Sigmoid colon (tissue), 7 donors: Measurements from ENCODE around the gene FCRL6. TPM values are rescaled to one million over a fixed set of nuclear protein-coding genes. Genes with fewer than 3 reads are reported as not detected.

Experiments
- DNase-seq: peaks from one replicate; pipeline ENCODE4 v3.0.0-alpha.2; 2019
- H3K27ac ChIP-seq, 4 donors: fragments of 200-600 bp; sonication (generic); one replicate each; pipeline ENCODE4 v1.5.1; 2016 to 2019; ENCODE audit warnings: mild to moderate bottlenecking in 1 of 4
- H3K27me3 ChIP-seq, 3 donors: fragments of 200-600 bp; sonication (generic); one replicate each; pipeline ENCODE4 v1.5.1; 2019; ENCODE audit warnings: mild to moderate bottlenecking in 1 of 3
- H3K36me3 ChIP-seq, 4 donors: fragments of 200-600 bp; sonication (generic); one replicate each; pipeline ENCODE4 v1.5.1; 2016 to 2019
- H3K4me1 ChIP-seq, 4 donors: fragments of 200-600 bp; sonication (generic); one replicate each; pipeline ENCODE4 v1.5.1; 2017 to 2019
- H3K4me3 ChIP-seq, 4 donors: fragments of 200-600 bp; sonication (generic); one replicate each; pipeline ENCODE4 v1.5.1; 2017 to 2019; ENCODE audit warnings: mild to moderate bottlenecking in 2 of 4, moderate library complexity in 1 of 4
- H3K9me3 ChIP-seq, 4 donors: fragments of 200-600 bp in 3 of 4; sonication (generic) in 3 of 4; one replicate each; pipeline versions ENCODE4 v1.5.1 to v1.6.1; 2013 to 2019
- CTCF ChIP-seq, 4 experiments: fragments of 450-650 bp in 3 of 4; fragments of 200-600 bp in 1 of 4; IDR thresholded peaks; one replicate each; pipeline ENCODE4 v1.5.1; 2016 to 2019; ENCODE audit warnings: antibody characterized with exemption in 4 of 4, mild to moderate bottlenecking in 3 of 4, moderate library complexity in 2 of 4
- EP300 ChIP-seq, 4 donors: sonication (generic); formaldehyde crosslinking; IDR thresholded peaks; one replicate each; pipeline ENCODE4 v1.6.1; 2017; ENCODE audit warnings: antibody characterized with exemption in 4 of 4
- POLR2A ChIP-seq, 2 donors: fragments of 450-650 bp; IDR thresholded peaks; one replicate each; pipeline ENCODE4 v1.6.1; 2016; ENCODE audit warnings: antibody characterized with exemption in 2 of 2, mild to moderate bottlenecking in 2 of 2, moderate library complexity in 2 of 2
- POLR2AphosphoS5 ChIP-seq, 4 donors: sonication (generic); formaldehyde crosslinking; IDR thresholded peaks; one replicate each; pipeline ENCODE4 v1.6.1; 2017; ENCODE audit warnings: antibody characterized with exemption in 4 of 4
- whole genome bisulfite sequencing, 2 donors: extraction: QIAGEN DNeasy Blood & Tissue Kit; methylation state at CpG; one replicate each; pipeline ENCODE4 v1.1.7; 2013; 5-methylcytosine and 5-hydroxymethylcytosine counted together
- intact Hi-C: fragments of 100-400 bp; cut with DNase I; formaldehyde crosslinking; loops from one replicate; pipeline ENCODE4 v1.15.1; 2023
- polyA plus RNA-seq, 3 donors: library from polyadenylated mRNA; stranded (reverse); fragments of 200-250 nt; gene quantifications; one replicate each; pipeline ENCODE4 v1.2.3, GENCODE V29; 2013
- total RNA-seq, 4 donors: library from RNA; depleted of rRNA; stranded (reverse); fragments of >200 nt; gene quantifications; one replicate each; pipeline ENCODE4 v1.1.0, GENCODE V29; 2016
- donor health status: healthy with polysubstance abuse.
- donor health status: Bipolar disorder and iron deficiency.
- donor health status: healthy.

Gene FCRL6
- total and polyA plus RNA-seq, 7 donors: 0.38 TPM; not detected in 6

- Histone ChIP-seq H3K4me3 (no peak overlapping the region), H3K27ac (peak overlapping the region in 1 of 4 donors; percentile 28), H3K4me1 (peaks cover 0 to 12% (median 6%) of the 10 kb centered on the region in 4 donors), H3K9me3 (no peaks in the 10 kb centered on the region), H3K27me3 (no peaks in the 10 kb centered on the region), H3K36me3 (no peaks in the 10 kb centered on the region)
- intact Hi-C loops: no loop called here
- DNase-seq: no peak
- WGBS, 2 donors: 92 to 95% methylated on average over 4 of the region's 4 CpGs
- TF ChIP-seq POLR2AphosphoS5 (IDR thresholded peaks at IDR 0.05) (no peak), POLR2A (IDR thresholded peaks at IDR 0.05) (no peak), CTCF (IDR thresholded peaks at IDR 0.05) (no peak), EP300 (IDR thresholded peaks at IDR 0.05) (no peak)
Measured at GRCh38 chr1:159778266-159778665, 23.9 kb upstream of the FCRL6 start.

- intact Hi-C loops: no loop called here
- Histone ChIP-seq H3K4me1 (peaks cover 0 to 12% (median 6%) of the 10 kb centered on the region in 4 donors), H3K27me3 (no peaks in the 10 kb centered on the region), H3K27ac (peak overlapping the region in 2 of 4 donors; percentile 28 to 59), H3K36me3 (no peaks in the 10 kb centered on the region), H3K9me3 (no peaks in the 10 kb centered on the region), H3K4me3 (no peak overlapping the region)
- WGBS, 2 donors: 77 to 88% methylated on average over 2 of the region's 2 CpGs
- DNase-seq: no peak
- TF ChIP-seq POLR2A (IDR thresholded peaks at IDR 0.05) (no peak), EP300 (IDR thresholded peaks at IDR 0.05) (no peak), CTCF (IDR thresholded peaks at IDR 0.05) (no peak), POLR2AphosphoS5 (IDR thresholded peaks at IDR 0.05) (peak in 1 of 4 donors; percentile 27)
Measured at GRCh38 chr1:159779403-159779851, 22.7 kb upstream of the FCRL6 start.

GRCh38 chr1:159780583-159781582 lies 21.3 kb upstream of the FCRL6 start, which contains the start of gene DUSP23:
Gene DUSP23 (plus strand): TSS chr1:159780962. CDS start chr1:159781101, 139 bp downstream.
- Histone ChIP-seq H3K27me3 (no peaks in the 10 kb centered on the region), H3K4me3 (peak within 1 kb of the TSS; percentile 65 to 80 (median 72)), H3K36me3 (no peaks in the 10 kb centered on the region), H3K27ac (peak within 1 kb of the TSS; percentile 77 to 87 (median 82)), H3K9me3 (no peaks in the 10 kb centered on the region), H3K4me1 (peaks cover 0 to 12% (median 6%) of the 10 kb centered on the region in 4 donors)
- TF ChIP-seq EP300 (IDR thresholded peaks at IDR 0.05): peak in 2 of 4 donors; percentile 16 to 42
- peak; percentile 76 to 94 (median 86) for TF ChIP-seq POLR2AphosphoS5 (IDR thresholded peaks at IDR 0.05)
- peak; percentile 57 for TF ChIP-seq POLR2A (IDR thresholded peaks at IDR 0.05)
- peak; percentile 92 to 98 (median 94) for TF ChIP-seq CTCF (IDR thresholded peaks at IDR 0.05)
- WGBS, 2 donors: 1 to 2% methylated on average over 88 of the region's 88 CpGs
- peak; percentile 99 for DNase-seq
- intact Hi-C loops: loop anchor here (1.0 to 10.0 kb wide), 7 partner anchors 74 to 486 kb away; partner anchors contain the start of genes IGSF9 and TAGLN2

- Histone ChIP-seq H3K36me3 (no peaks in the 10 kb centered on the region), H3K4me1 (peaks cover 0 to 12% (median 6%) of the 10 kb centered on the region in 4 donors), H3K9me3 (no peaks in the 10 kb centered on the region), H3K4me3 (peak overlapping the region in 1 of 4 donors; percentile 80), H3K27ac (peak overlapping the region; percentile 77 to 87 (median 82)), H3K27me3 (no peaks in the 10 kb centered on the region)
- 96% methylated on average over 12 of the region's 12 CpGs for WGBS, 2 donors
- no peak for TF ChIP-seq EP300 (IDR thresholded peaks at IDR 0.05)
- no peak for TF ChIP-seq POLR2AphosphoS5 (IDR thresholded peaks at IDR 0.05)
- TF ChIP-seq CTCF (IDR thresholded peaks at IDR 0.05): no peak
- TF ChIP-seq POLR2A (IDR thresholded peaks at IDR 0.05): no peak
- DNase-seq: no peak
- intact Hi-C loops: loop anchor here (2.0 to 10.0 kb wide), 5 partner anchors 73 to 485 kb away; partner anchors contain the start of genes IGSF9 and TAGLN2
Measured at GRCh38 chr1:159781992-159782391, 20.2 kb upstream of the FCRL6 start.
